ELR (cell line): Measurements from ENCODE around the gene RNF7.
A peak's percentile ranks its signal among the peaks of the same experiment; 100 is the strongest.
"Not testable (repeated sequence)": the region's sequence is repeated elsewhere in the genome, so short reads cannot be mapped to it uniquely, and the experiment has no call there.

Source experiments
- DNase-seq: peaks from one replicate; pipeline ENCODE4 v3.0.0-alpha.2; 2015; ENCODE audit warnings: low read depth

RNF7 gene

DNA sequence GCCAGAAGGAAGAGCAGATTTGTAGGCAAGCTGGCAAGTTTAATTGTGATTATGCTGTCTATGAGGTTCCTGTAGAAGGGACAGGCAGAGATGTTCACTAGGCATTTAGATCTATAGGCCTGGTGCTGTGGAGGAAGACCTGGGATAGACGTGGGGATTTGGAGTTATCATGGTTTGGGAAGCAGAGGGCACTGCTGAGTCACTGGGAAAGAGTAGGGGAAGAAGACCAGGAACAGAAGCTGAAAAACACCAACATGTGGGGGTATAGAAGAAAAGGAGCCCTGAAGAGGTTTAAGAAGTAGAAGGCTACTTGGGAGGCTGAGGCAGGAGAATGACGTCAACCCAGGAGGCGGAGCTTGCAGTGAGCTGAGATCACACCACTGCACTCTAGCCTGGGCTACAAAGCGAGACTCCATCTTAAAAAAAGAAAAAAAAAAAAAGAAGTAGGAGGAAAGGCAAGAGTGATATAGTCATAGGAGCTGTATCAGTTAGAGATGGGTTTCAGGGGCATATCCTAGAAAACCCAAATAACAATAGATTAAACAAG is 44.4 kb downstream of the RNF7 start:
- DNase-seq, result no peak

DNA sequence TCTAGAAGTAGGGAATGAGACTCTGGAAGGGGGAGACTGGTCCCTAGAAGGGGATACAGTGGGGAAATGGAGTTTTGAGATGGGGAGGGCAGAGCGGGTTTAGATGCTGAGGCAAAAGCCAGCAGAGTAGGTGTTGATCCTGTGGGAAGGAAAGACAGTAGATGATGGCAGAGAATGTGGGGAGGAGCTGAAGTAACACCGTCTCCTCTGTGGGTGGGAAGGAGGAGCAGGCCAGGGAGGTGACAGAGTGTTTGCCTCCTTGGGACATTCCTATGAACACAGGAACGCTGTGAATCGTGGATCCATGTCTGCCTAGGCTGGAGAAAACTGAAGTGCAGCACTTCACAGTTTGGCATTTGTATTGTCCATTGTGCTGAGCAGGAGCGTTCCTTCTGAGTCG is 45.5 kb downstream of the RNF7 start:
- no peak for DNase-seq

DNA sequence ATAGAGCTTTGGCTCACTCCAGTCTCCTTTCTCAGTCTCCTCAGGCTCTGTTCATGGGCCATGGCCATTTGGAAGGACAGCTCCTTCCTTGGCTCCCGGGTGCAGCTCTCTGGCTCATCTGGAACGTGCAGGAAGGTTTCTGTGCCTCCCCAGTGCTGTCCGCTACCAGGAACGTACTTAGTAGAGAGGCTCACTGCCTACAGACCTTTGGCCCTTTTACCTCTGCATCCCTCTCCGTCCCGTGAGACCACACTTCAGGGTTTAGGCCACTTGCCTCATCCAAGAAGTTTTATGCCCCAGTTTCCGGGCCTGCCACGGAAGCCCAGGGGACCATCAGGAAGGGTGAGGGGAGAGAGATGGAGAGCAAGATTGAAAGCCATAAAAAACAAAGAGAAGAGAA is 46.0 kb downstream of the RNF7 start:
- no peak for DNase-seq

DNA sequence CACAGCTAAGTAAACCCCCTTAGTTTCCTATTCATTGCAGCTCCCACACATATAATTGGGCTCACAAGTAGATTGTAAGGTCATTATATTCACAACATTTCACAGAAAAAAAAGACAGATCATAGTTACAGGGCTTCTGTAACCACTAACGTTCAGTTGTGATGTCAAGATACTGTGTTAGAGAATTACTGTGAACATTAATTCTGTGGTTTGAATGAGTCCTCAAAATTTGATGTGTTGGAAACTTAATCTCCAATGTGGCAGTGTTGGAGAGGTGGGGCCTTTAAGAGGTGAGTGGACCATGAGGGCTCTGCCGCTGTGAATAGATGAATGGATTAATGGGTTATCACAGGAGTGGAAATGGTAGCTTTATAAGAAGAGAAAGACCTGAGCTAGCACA is 46.4 kb downstream of the RNF7 start:
- no peak for DNase-seq

DNA sequence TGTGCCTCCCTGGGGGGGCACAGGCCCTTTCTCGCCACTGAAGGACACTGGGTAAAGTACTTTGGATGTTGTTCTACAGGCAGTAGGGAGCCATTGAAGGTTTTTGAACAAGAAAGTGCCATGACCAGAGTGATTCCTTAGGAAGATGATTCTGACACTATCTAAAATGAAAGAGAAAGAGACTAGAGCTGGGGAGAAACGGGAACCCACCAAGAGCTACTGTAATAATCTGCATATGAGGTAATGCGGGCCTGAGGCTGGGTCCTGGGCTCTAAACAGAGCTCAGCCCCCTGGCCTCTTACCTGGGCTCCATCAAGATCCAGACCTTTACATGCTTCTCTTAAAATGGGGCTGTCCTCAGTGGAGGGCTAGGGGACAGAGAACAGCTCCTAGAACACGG is 50.1 kb downstream of the RNF7 start:
- no peak for DNase-seq

DNA sequence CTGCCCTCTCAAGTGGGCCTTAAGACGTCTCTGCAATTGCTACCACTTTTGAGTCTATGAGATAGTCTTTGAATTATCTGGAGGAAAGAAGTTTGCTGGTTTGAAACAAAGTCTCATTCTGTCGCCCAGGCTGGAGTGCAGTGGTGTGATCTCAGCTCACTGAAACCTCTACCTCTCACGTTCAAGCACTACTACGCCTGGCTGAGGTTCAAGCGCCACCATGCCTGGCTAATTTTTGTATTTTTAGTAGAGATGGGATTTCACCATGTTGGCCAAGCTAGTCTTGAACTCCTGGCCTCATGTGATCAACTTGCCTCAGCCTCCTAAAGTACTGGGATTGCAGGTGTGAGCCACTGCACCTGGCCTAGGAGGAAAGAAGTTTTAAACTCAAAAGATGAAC is 50.7 kb downstream of the RNF7 start:
- not testable (repeated sequence) for DNase-seq

DNA sequence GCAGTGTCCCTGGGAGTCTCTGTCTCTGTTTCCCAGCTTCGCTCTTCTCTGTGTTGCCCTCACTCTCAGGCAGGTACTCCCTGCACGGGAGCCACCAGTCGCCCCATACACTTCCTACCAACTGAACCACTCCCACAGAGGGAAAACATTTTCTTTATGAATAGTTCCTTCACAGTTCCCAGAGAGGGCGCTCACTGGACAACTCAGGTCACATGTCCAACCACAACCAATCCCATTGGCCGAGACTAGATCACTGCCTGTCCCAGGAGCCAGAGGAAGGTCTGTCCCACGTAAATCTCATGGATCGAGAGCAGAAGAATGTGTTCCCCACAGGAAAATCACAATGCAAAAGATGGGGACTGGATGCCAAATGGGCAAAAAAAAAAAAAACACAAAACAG is 51.2 kb downstream of the RNF7 start:
- peak; percentile 22 for DNase-seq

DNA sequence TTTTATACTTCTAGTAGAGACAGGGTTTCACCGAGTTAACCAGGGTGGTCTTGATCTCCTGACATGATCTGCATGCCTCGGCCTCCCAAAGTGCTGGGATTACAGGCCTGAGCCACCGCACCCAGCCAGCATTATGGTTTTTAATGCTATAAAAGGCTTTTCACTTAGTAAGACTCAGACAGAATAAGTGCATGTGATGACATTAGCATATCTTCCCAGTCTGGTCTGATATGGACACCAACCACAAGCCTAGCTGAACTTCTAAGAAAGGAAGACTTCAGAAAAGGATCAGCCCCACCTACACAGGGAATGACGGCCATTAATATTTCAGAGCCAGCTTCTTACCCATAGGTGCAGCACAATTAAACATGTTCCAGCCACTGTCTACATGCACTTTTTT is 52.1 kb downstream of the RNF7 start:
- no peak for DNase-seq

DNA sequence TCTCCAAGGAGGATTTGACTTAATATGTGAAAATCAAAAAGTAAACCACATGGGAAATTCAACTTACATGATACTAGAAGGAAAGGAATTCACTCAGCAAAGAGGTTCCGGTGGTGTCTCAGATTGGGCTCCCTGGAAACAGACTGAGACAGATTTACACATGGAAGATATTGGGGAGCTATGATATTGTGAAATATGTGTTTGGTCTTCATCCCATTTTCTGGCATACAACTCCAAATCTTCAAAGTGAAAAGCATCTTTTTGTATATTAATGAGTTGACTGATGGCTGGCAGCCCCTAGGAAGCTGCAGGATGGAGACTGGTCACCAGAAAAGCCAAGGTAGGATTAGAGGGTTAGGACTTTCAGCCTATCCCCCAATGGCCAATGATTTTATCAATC is 54.4 kb downstream of the RNF7 start:
- DNase-seq, result no peak

DNA sequence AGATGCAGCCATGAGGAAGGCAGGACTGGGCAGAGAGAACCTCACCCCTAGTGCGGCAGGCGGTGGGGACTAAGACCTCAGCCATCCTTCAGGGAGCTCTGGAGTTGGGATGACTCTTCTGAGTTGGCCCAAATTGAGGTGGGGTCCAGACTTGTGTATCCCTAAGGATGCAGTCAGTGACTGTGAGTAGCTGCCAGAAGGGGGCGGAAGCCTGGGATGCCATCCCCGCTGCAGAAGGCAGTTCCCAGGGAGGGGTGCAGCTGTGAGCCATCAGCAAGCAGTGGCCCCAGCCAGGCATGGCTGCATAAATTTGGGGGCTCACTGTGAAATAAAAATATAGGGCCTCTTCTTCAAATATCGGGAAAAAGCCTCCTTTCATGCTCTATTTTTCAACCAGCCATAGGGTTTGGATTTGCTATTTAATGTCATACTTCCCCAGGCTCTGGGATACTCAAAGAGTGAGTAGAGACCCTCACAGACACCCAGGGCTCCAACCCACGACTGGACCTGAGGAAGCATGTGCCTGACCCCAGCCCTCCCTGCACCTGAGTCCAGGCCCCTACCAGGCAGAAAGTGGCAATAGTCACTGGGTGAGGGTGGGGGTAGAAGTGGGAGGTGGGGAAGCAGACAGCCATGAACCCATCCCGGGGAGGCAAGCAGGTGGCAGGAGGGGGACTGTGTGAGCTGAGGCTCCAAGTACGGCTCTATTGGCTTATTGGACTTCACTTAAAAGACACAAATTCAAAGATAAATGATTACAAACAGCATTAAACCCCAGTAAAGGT is 55.6 kb downstream of the RNF7 start:
- no peak for DNase-seq

DNA sequence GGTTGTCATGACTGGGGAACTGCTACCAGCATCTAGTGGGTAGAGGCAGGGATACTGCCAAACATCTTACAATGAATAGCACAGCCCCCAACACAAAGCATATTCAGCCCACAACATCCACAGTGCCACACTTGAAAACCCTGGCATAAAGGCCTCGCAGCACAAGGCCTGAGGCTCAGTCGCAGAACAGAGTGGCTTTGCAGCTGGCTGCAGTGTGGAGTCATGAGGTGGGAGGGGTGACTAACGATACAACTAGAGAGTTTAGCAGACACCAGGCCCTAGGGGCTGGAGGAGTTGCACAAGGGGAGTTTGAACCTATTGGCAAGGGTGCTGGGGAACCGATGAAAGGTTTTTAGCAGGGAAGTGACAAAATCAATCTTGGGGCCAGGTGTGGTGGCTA is 57.2 kb downstream of the RNF7 start:
- no peak for DNase-seq

DNA sequence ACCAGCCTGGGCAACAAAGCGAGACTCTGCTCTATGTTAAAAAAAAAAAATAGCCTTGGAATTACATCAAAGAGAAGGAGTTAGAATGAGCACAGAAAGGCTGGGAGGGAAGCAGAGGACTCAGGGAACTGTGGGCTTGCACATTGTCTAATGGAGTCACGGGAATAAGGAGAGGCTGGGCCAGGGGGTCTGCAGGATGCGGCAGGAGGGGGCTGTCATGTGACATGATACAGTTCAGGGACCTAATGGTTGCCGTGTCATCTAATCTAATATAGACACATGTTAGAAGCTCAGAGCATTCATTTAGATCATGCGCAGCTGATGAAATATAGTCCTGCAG is 57.6 kb downstream of the RNF7 start:
- DNase-seq, result no peak

DNA sequence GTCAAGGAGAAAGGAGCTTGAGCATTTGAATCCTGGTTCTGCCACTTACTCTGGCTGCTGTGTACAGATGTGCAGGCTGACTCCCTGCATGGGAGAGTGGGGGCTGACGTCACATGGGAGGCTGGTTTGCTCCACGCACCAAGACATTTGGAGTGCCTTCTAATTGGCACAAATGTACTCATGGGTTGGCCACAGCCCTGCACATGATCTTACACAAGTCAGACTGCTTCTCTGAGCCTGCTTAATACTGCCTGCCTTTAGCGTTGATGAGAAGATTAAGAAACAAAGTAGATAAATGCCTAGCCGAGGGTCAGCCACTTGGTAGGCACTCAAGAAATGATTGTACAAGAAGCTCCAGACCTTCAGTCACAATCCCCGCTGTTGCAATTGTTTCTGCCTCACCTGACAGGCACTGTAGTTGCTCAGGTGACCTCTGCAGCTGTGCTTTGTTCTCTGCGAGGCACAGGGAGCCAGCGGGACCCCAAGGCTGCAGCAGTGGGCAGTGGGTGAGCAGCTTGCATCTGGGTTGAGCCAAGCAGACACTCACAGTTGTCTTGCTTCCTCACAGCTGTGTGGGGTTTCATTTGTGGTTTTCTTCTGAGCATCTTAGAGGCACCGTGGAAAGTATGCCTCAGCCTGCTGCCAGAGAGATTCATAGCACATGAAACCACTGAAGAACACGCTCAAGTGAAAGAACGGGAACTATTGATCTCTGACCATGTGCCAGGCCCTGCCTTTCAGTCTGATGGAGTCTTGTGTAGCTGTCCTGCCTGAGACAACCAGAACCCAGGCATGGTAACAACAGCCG is 58.2 kb downstream of the RNF7 start:
- DNase-seq, result no peak
